Thoracic aorta (tissue), 2 donors: ENCODE data around the gene LRRK1. TPM values are rescaled to one million over a fixed set of nuclear protein-coding genes. Genes with fewer than 3 reads are reported as not detected.

Experiments
- ATAC-seq: fragments of 150-250 bp; one replicate; pipeline ENCODE4 v1.8.0; 2017; ENCODE audit warnings: low read depth; ENCODE audit not compliant: insufficient number of reproducible peaks, low FRiP score
- DNase-seq: peaks from one replicate; pipeline ENCODE4 v3.0.0-alpha.2; 2020; ENCODE audit warnings: low spot score
- H3K27ac ChIP-seq, 2 donors: fragments of 200-600 bp; sonication (generic); 1 replicate in 1 of 2; 2 replicates in 1 of 2; pipeline ENCODE4 v1.5.1; 2016; ENCODE audit warnings: mild to moderate bottlenecking in 2 of 2, moderate library complexity in 2 of 2
- H3K27me3 ChIP-seq: fragments of 200-600 bp; sonication (generic); replicated peaks from 2 replicates; pipeline ENCODE4 v1.6.0; 2016; ENCODE audit warnings: mild to moderate bottlenecking; ENCODE audit not compliant: insufficient read depth
- H3K36me3 ChIP-seq: fragments of 200-600 bp; sonication (generic); one replicate; pipeline ENCODE4 v1.5.1; 2016
- H3K4me1 ChIP-seq, 2 donors: fragments of 200-600 bp; sonication (generic); 1 replicate in 1 of 2; 2 replicates in 1 of 2; pipeline versions ENCODE4 v1.5.1 to v1.6.0; 2016; ENCODE audit warnings: low read depth in 2 of 2, mild to moderate bottlenecking in 1 of 2; ENCODE audit not compliant: control insufficient read depth in 1 of 2
- H3K4me3 ChIP-seq: fragments of 200-600 bp; sonication (generic); 2 replicates; pipeline ENCODE4 v1.5.1; 2016; ENCODE audit warnings: mild to moderate bottlenecking
- H3K9me3 ChIP-seq: fragments of 200-600 bp; sonication (generic); 2 replicates; pipeline ENCODE4 v1.5.1; 2016
- CTCF ChIP-seq: fragments of 200-600 bp; sonication (generic); IDR thresholded peaks from one replicate; pipeline ENCODE4 v1.5.1; 2019; ENCODE audit warnings: antibody characterized with exemption
- total RNA-seq, 2 donors: library from RNA; depleted of rRNA; stranded (reverse); fragments of >200 nt; gene quantifications; one replicate each; pipeline versions ENCODE4 v1.1.0 to v1.2.3, GENCODE V29; 2016

LRRK1 gene
- total RNA-seq, 2 donors from 2014 or later, result 17.2 to 47.1 TPM

GRCh38 chr15:100880139-100880896 is 38.8 kb upstream of the LRRK1 start:
- DNase-seq (no peak), ATAC-seq (no peak)
- Histone ChIP-seq H3K27me3 (no peaks in the 10 kb centered on the region), H3K36me3 (no peaks in the 10 kb centered on the region), H3K4me1 (peaks cover 3 to 13% of the 10 kb centered on the region in 2 donors), H3K4me3 (peak overlapping the region; percentile 66), H3K27ac (no peak overlapping the region), H3K9me3 (no peaks in the 10 kb centered on the region)
- TF ChIP-seq CTCF, result no peak

GRCh38 chr15:100880897-100881242 is 38.3 kb upstream of the LRRK1 start:
- Histone ChIP-seq H3K27ac (no peak overlapping the region), H3K9me3 (no peaks in the 10 kb centered on the region), H3K27me3 (no peaks in the 10 kb centered on the region), H3K36me3 (no peaks in the 10 kb centered on the region), H3K4me1 (peaks cover 3 to 13% of the 10 kb centered on the region in 2 donors), H3K4me3 (peak overlapping the region; percentile 66)
- ATAC-seq (no peak), DNase-seq (no peak)
- TF ChIP-seq CTCF, result no peak

GRCh38 chr15:100881573-100882336 is 37.4 kb upstream of the LRRK1 start:
- peaks cover 3 to 13% of the 10 kb centered on the region in 2 donors for H3K4me1 ChIP-seq
- DNase-seq (no peak), ATAC-seq (no peak)
- H3K27me3 ChIP-seq, result no peaks in the 10 kb centered on the region
- H3K36me3 ChIP-seq, result no peaks in the 10 kb centered on the region
- H3K27ac ChIP-seq, result no peak overlapping the region
- no peak overlapping the region for H3K4me3 ChIP-seq
- H3K9me3 ChIP-seq, result no peaks in the 10 kb centered on the region
- no peak for TF ChIP-seq CTCF

GRCh38 chr15:100885116-100885515 is 34.0 kb upstream of the LRRK1 start:
- TF ChIP-seq CTCF, result no peak
- no peak for DNase-seq
- H3K27ac ChIP-seq, result no peak overlapping the region
- ATAC-seq, result no peak
- H3K36me3 ChIP-seq, result no peaks in the 10 kb centered on the region
- no peaks in the 10 kb centered on the region for H3K27me3 ChIP-seq
- no peak overlapping the region for H3K4me3 ChIP-seq
- H3K9me3 ChIP-seq, result no peaks in the 10 kb centered on the region
- peaks cover 5 to 19% of the 10 kb centered on the region in 2 donors for H3K4me1 ChIP-seq

GRCh38 chr15:100885811-100886210 is 33.3 kb upstream of the LRRK1 start:
- Histone ChIP-seq H3K4me3 (no peak overlapping the region), H3K36me3 (no peaks in the 10 kb centered on the region), H3K27me3 (no peaks in the 10 kb centered on the region), H3K9me3 (no peaks in the 10 kb centered on the region), H3K27ac (no peak overlapping the region), H3K4me1 (peaks cover 5 to 15% of the 10 kb centered on the region in 2 donors)
- no peak for TF ChIP-seq CTCF
- DNase-seq (no peak), ATAC-seq (no peak)
